GM21619 (cell line): ENCODE measurements around the gene SCML2.
"Not testable (repeated sequence)": the region's sequence is repeated elsewhere in the genome, so short reads cannot be mapped to it uniquely, and the experiment has no call there.

Experiments used
- ATAC-seq: cut with Tn5 transposase; IDR thresholded peaks from one replicate; pipeline ENCODE4 v1.9.1; 2021; ENCODE audit not compliant: unreplicated experiment

SCML2 gene

DNA sequence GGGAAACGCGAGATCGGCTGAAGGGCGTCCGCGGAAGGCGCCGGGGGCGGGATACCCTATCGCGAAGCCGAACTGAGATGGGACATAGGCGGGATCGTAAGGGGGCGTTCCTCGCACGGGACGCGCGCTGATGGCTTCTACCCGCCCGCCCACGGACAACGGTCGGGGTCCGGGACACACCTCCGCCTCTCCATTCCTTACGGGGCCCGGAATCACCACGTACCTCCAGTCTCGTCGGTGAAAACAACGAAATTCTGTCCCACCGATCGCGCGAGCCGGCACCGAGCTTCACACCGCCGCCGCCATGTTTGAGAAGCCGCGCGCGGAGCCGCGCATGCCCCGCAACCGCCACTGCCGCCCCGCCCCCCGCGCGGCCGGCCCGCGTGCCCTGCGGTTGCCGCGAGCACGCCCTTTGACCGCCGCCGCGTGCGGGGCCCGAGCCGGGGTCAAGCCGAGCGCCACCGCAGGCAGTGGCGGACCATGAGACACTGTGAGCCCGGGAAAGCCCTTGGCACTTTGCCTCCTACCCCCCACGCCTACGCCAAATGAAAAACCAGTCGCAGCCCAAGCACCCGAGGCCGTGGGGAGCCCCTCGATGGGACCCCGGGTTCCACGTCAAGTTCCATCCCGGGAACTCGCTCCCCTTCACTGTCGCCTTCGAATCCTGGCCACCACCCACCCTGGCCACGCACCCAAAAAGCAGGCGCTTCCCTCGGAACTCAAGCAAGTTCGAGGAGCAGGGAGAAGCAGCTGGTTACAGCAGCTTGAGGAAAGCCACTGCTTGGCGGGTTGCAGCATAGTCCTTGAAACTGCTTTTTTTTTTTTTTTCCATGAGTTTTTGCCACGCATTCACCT, at the start of gene SCML2:
Gene SCML2 (minus strand): TSS at position 320 of the 855 bp plus-strand sequence. CDS start 20,617 bp downstream, outside the sequence.
- ATAC-seq = no peak

DNA sequence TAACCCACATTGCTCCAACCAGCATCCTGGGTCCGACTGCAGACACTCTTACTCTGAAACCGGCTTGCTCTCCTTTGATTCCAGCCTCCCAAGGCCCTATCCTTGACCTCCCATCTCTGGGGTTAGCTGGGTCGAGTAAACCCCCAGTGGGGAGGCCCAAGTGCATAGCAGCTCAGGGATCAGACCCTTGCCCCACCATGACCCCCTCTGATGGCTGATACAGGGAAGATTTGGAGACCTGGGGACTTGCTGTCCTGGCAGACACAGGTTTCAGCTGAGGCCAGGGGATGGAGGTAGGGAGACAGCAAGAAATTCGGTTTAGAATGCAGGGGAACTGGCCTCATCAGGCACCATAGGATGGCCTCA, 47.3 kb upstream of the SCML2 start:
- no peak for ATAC-seq

- no peak for ATAC-seq
Measured at GRCh38 chrX:18394477-18394876, 40.0 kb upstream of the SCML2 start.

- ATAC-seq = no peak
Measured at GRCh38 chrX:18390941-18391538, 36.6 kb upstream of the SCML2 start.

- no peak for ATAC-seq
Measured at GRCh38 chrX:18389966-18390365, 35.5 kb upstream of the SCML2 start.

DNA sequence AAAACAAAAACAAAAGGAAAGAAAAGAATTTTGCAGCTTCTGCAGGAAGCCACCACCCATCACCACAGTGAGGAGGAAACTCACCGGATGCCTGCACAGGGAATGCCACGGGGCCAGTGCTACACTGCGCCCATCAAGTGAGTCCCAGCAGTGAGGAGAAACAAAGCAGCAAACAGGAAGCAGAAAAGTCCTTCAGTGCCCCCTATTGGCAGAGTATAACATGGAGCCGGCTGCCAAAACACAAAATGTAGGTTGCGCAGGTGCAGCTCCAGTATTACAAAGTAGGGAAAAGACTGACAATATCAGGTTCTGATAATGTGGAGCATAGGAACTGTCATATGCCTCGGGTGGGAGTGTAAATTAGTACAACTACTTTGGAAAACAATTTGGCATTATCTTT, 23.3 kb upstream of the SCML2 start:
- ATAC-seq = no peak

DNA sequence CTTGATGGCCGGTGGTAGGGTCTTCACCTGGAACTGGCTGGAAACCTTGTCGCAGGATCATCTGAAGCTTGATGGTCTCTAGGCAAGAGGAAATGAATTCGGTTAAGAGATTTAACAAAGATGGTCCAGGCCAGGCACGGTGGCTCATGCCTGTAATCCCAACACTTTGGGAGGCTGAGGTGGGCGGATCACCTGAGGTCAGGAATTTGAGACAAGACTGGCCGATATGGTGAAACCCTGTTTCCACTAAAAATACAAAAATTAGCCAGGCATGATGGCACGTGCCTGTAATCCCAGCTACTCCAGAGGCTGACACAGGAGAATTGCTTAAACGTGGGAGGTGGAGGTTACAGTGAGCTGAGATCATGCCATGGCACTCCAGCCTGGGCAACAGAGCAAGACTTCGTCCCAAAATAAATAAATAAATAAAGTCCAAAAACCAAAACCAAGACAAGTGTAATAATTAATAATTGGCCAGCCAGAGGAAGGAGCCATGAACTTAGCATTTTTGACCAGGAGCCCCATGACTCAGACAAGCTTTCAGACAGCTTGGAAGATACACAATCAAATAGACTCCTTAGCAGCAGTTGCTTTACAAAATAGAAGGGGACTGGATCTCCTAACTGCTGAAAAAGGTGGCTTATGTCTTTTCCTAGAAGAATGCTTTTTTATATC, 20.8 kb upstream of the SCML2 start:
- ATAC-seq = not testable (repeated sequence)

DNA sequence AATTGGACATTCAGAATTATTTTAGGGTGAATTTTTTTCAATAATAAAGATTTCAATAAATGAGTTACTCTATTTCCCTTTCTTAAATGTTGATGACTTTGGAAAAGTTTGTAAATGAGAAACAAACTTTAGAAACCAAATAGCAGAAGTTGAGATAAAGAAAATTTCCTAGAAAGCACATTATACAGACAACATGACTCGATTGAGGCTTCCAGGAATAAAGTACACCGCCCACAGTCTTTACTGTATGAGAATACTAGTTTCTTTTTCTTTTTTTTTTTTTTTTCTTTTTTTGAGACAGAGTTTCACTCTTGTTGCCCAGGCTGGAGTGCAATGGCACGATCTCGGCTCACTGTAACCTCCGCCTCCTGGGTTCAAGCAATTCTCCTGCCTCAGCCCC, 14.6 kb upstream of the SCML2 start:
- ATAC-seq = not testable (repeated sequence)

DNA sequence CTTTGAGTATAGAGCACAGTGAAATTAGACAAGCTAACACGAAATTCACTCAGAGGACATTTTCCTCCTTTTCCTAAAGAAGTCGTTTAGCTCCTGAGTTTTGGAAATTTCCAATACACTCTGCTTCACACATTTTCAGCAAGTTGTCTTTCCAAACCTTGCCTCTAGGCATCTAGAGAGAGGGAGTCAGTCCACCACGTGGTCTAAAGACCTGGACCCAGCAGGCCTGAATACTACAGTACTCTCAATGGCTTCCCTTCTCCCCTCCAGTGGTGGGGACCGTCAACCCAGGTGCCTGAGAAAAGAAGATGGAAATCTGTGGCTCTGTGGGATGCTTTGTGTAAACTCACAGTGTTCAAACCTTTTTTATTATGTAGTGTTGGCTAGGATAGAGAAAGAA, 13.9 kb upstream of the SCML2 start:
- ATAC-seq = no peak

DNA sequence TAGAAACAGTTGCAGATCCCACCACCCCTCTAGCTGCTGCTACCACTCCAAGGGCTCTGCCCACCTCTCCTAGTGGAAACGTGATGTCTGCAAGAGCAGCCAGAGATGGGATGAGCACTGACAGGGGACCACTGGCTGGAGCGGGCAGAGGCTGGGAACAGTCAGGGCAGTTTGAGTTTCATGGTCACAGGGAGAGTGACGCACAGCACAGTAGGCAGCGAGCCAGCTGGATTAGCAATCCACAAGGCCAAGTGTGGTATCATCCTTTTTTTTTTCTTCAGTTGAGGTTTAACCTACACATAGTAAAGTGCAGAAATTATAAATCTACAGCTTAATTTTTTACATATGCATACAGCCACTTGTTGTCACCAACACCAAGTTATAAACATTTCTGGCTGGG, 6.4 kb upstream of the SCML2 start:
- no peak for ATAC-seq

GRCh38 chrX:18353931-18354368, 538 bp downstream of the SCML2 start:
- ATAC-seq = no peak

GRCh38 chrX:18351784-18352183, 2.7 kb downstream of the SCML2 start:
- no peak for ATAC-seq

DNA sequence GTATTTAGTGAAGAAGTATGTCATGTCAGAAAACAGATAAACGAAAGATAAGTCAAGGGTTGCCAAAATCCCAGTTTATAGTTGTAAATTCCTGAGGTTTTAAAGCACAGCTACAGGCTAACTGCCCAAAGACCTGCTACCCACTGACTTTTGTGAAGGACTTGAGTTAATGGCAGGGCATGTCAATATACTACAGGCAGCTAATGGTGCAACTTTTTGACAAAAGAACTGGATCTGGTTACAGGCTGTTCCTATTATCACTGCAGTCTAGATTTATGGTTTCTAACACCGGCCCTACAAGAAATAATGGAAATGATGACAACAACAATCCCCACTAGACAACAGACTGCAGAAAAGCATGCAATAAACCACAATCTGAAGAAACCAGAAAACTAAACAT, 6.4 kb downstream of the SCML2 start:
- ATAC-seq = no peak

GRCh38 chrX:18309401-18309800, 45.1 kb downstream of the SCML2 start:
- no peak for ATAC-seq

DNA sequence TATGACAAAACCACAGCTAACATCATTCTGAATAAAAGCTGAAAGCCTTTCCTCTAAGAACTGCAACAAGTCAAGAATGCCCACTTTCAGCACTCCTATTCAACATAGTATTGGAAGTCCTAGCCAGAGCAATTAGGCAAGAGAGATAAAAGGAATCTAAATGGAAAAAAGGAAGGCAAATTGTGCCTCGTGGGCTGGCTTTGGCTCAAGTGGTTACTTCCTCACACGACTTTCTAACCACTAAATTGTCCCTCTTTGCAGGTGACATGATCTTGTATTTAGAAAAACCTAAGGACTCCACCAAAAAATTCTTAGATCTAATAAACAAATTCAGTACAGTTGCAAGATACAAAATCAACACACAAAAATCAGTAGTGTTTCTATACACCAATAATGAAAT, 57.2 kb downstream of the SCML2 start:
- no peak for ATAC-seq

GRCh38 chrX:18294893-18295292, 59.6 kb downstream of the SCML2 start:
- no peak for ATAC-seq

DNA sequence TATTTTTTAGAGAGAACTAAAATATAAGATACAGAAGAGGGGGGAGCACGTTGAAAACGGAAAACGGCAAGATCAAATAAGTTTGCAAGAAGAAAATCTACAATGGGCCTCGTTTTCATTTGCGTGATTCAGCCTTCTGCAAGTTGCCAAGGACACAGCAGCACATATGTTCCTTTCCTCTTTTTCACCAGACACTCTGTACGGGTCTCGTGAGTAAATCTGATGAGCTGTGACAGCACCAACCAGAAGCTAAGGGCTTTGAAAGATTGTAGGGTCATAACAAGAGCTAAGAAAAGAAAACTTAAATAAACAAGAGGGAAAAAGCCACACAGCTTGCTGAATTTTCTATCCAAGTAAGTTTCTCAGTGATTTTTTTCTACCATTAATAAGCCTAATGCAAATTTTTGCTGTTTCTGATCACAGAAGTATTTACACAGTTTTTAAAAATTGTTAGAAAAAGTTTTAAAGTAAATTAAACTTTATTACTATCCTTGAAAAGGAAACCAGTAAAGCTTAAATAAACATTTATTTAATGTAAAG, 63.4 kb downstream of the SCML2 start:
- ATAC-seq = no peak

- ATAC-seq = no peak
Measured at GRCh38 chrX:18290200-18290599, 64.3 kb downstream of the SCML2 start.

GRCh38 chrX:18288716-18289115, 65.8 kb downstream of the SCML2 start:
- ATAC-seq = no peak

DNA sequence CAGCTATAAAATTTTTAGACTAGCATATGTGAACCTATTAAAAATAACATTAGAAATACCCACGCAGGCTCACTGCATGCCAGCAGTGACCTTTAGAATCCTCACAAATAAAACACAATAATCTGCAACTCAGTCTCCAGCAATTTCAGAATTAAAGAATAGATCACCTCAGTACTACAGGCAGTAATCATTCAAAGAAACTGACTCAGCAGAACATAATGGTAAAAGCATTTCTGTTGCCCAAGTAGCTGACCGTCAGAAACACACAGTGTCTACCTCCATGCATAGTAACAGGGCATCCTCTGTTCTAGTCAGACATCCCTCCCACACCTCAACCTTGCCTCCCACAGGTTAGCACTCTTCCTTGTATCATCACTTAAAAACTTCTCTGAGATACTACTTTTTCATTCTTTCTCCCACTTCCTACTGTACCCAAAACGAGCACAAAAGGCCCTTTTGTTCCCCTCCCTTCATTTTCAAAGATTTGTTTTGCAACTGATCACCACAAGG, 68.1 kb downstream of the SCML2 start:
- no peak for ATAC-seq

DNA sequence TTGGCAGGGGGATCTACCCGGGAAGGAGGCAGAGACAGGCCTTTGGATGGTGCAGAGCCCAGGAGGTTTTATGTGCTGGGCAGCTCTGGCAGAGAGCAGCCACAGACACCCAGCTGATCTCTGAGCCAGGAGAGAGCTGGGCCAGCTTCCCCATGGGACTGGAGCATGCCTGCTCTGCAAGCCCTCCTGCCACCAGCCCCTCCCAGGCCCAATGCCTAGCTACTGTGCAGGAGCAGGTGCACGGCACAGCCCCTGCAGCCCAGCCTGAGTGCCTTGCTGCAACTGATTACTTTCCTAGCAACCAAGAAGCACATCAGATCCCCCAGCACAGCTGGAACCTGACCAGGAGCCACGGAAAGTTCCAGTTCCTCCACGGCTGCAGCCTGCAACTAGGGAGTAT, 76.0 kb downstream of the SCML2 start:
- ATAC-seq = no peak

DNA sequence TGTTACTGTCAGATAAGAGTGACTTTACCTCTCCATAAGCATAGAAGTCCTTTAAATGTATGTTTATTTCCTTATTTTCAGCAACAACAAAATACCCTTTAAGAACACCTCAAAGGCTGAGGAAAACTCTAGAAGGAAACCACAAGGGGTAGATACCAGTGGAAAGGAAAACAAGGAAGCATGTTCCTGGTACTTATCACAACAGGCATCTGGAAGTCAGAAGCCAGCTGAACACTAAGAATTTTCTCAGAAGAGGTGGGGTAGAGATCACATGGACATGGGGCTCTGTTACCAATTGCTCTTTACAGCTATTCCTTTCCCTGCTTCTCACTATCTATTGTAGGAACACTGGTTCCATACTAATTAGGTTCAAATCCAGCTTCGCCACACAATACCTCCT, 82.3 kb downstream of the SCML2 start:
- no peak for ATAC-seq
